HEK293T (cell line): ENCODE measurements around the gene IL25.

Source experiments
- CTCF ChIA-PET: fragments of 350-600 bp; formaldehyde crosslinking; extraction: SDS; loops from one replicate; lab custom pipeline; 2021; ENCODE audit warnings: antibody characterized with exemption, inconsistent platforms; lab: Yijun Ruan, JAX
- POLR2A ChIA-PET: fragments of 350-600 bp; formaldehyde crosslinking; extraction: SDS; loops from one replicate; lab custom pipeline; 2020; ENCODE audit warnings: antibody characterized with exemption, inconsistent platforms; lab: Yijun Ruan, JAX
- DNase-seq: peaks from one replicate; pipeline ENCODE4 v3.0.0; 2012; ENCODE audit warnings: mixed read lengths; ENCODE audit errors: extremely low spot score
- ARNT ChIP-seq: fragments of 450-650 bp; IDR thresholded peaks from 2 replicates; pipeline ENCODE4 v1.6.1; 2017; ENCODE audit warnings: mild to moderate bottlenecking
- BHLHE40 ChIP-seq: fragments of 450-650 bp; IDR thresholded peaks from 2 replicates; pipeline ENCODE4 v1.6.1; 2016; ENCODE audit warnings: mild to moderate bottlenecking, moderate library complexity, borderline replicate concordance
- CTBP1 ChIP-seq: fragments of 450-650 bp; IDR thresholded peaks from 2 replicates; pipeline ENCODE4 v1.6.1; 2016; ENCODE audit warnings: borderline replicate concordance
- ELF4 ChIP-seq: fragments of 450-650 bp; IDR thresholded peaks from 2 replicates; pipeline ENCODE4 v1.6.1; 2017; ENCODE audit warnings: antibody characterized with exemption
- FOXA1 ChIP-seq: fragments of 450-650 bp; IDR thresholded peaks from 2 replicates; pipeline ENCODE4 v1.6.1; 2016; ENCODE audit warnings: mild to moderate bottlenecking
- FOXK2 ChIP-seq: fragments of 450-650 bp; IDR thresholded peaks from 2 replicates; pipeline ENCODE4 v1.6.1; 2016; ENCODE audit warnings: mild to moderate bottlenecking
- FOXM1 ChIP-seq: fragments of 450-650 bp; IDR thresholded peaks from 2 replicates; pipeline ENCODE4 v1.6.1; 2017; ENCODE audit warnings: mild to moderate bottlenecking, borderline replicate concordance
- HDGF ChIP-seq: fragments of 450-650 bp; IDR thresholded peaks from 2 replicates; pipeline ENCODE4 v1.6.1; 2017; ENCODE audit warnings: antibody characterized with exemption, borderline replicate concordance
- L3MBTL2 ChIP-seq: fragments of 450-650 bp; conservative IDR thresholded peaks from 2 replicates; pipeline ENCODE4 v1.6.1; 2016; ENCODE audit warnings: mild to moderate bottlenecking
- LEF1 ChIP-seq: fragments of 450-650 bp; IDR thresholded peaks from 2 replicates; pipeline ENCODE4 v1.6.1; 2017; ENCODE audit warnings: mild to moderate bottlenecking, borderline replicate concordance
- NFRKB ChIP-seq: fragments of 450-650 bp; IDR thresholded peaks from 2 replicates; pipeline ENCODE4 v1.6.1; 2016; ENCODE audit warnings: mild to moderate bottlenecking, moderate library complexity
- PKNOX1 ChIP-seq: fragments of 450-650 bp; IDR thresholded peaks from 2 replicates; pipeline ENCODE4 v1.6.1; 2016
- SP1 ChIP-seq: fragments of 450-650 bp; IDR thresholded peaks from 2 replicates; pipeline ENCODE4 v1.6.1; 2017
- SUZ12 ChIP-seq: fragments of 450-650 bp; IDR thresholded peaks from 2 replicates; pipeline ENCODE4 v1.6.1; 2016; ENCODE audit warnings: mild to moderate bottlenecking
- TARDBP ChIP-seq: fragments of 450-650 bp; IDR thresholded peaks from 2 replicates; pipeline ENCODE4 v1.6.1; 2016
- ZNF384 ChIP-seq: fragments of 450-650 bp; IDR thresholded peaks from 2 replicates; pipeline ENCODE4 v1.6.1; 2016

Gene IL25

GRCh38 chr14:23379366-23380196 is 7.0 kb downstream of the IL25 start:
- POLR2A ChIA-PET = interaction anchor here (0.5 to 1.6 kb wide), 8 partner anchors 53 to 285 kb away, joined by 3 to 10 read pairs (median 4); partner anchors contain the start of genes ACIN1, C14orf119, HOMEZ and PABPN1
- TF ChIP-seq SP1 (no peak), ARNT (no peak), CTBP1 (no peak)
- CTCF ChIA-PET = interaction anchor here (0.6 to 2.1 kb wide), 18 partner anchors 8 to 936 kb away, joined by 3 to 24 read pairs (median 6); partner anchors contain the start of genes PABPN1 and SLC22A17
- DNase-seq = peak; percentile 80

- no peak for TF ChIP-seq ELF4
- TF ChIP-seq PKNOX1 = no peak
- no peak for TF ChIP-seq NFRKB
- TF ChIP-seq FOXK2 = no peak
- no peak for TF ChIP-seq LEF1
- TF ChIP-seq TARDBP = no peak
- TF ChIP-seq FOXM1 = no peak
- no peak for TF ChIP-seq L3MBTL2
- TF ChIP-seq ZNF384 = no peak
- CTCF ChIA-PET = interaction anchor here (0.5 to 2.1 kb wide), 20 partner anchors 8 to 937 kb away, joined by 3 to 24 read pairs (median 5); partner anchors contain the start of genes PABPN1 and SLC22A17
- no peak for DNase-seq
- POLR2A ChIA-PET = interaction anchor here (0.5 to 1.6 kb wide), 8 partner anchors 54 to 285 kb away, joined by 3 to 10 read pairs (median 4); partner anchors contain the start of genes ACIN1, C14orf119, HOMEZ and PABPN1
These were observed 7.7 kb downstream of the IL25 start for GRCh38 chr14:23380197-23380914.

- ChIA-PET CTCF (interaction anchor here (0.7 to 2.1 kb wide), 11 partner anchors 12 to 387 kb away, joined by 3 to 24 read pairs (median 8); partner anchors contain the start of genes PABPN1 and SLC22A17), POLR2A (interaction anchor here (1.2 to 1.6 kb wide), 4 partner anchors 54 to 286 kb away, joined by 3 to 10 read pairs (median 4); partner anchors contain the start of genes ACIN1, C14orf119 and PPP1R3E)
- no peak for DNase-seq
- no peak for TF ChIP-seq L3MBTL2
- no peak for TF ChIP-seq ZNF384
- TF ChIP-seq HDGF = no peak
- no peak for TF ChIP-seq CTBP1
- TF ChIP-seq FOXM1 = no peak
These were observed 8.4 kb downstream of the IL25 start for GRCh38 chr14:23380976-23381375.

- no peak for DNase-seq
- CTCF ChIA-PET = interaction anchor here (0.9 kb wide), 1 partner anchor 88 kb away, joined by 3 read pairs; no protein-coding TSS in a partner anchor
- POLR2A ChIA-PET = interaction anchor here (1.3 kb wide), 1 partner anchor 61 kb away, joined by 4 read pairs; the partner anchor contains the start of gene PABPN1
These were observed 9.3 kb downstream of the IL25 start for GRCh38 chr14:23381871-23382270.

GRCh38 chr14:23382276-23382675 is 9.7 kb downstream of the IL25 start:
- TF ChIP-seq BHLHE40 = no peak
- POLR2A ChIA-PET = interaction anchor here (1.3 kb wide), 1 partner anchor 61 kb away, joined by 4 read pairs; the partner anchor contains the start of gene PABPN1
- DNase-seq = no peak
- CTCF ChIA-PET = interaction anchor here (0.9 kb wide), 1 partner anchor 88 kb away, joined by 3 read pairs; no protein-coding TSS in a partner anchor

More at GRCh38 chr14:23381871-23382270, 9.3 kb downstream of the IL25 start:
- TF ChIP-seq ARNT (no peak), TARDBP (no peak), FOXA1 (no peak), FOXM1 (no peak), LEF1 (no peak), SUZ12 (no peak), FOXK2 (no peak), SP1 (no peak), CTBP1 (no peak), NFRKB (no peak), HDGF (no peak), ELF4 (no peak), L3MBTL2 (no peak), BHLHE40 (no peak), PKNOX1 (no peak), ZNF384 (no peak)

- CTCF ChIA-PET = interaction anchor here (0.7 to 0.9 kb wide), 2 partner anchors 37 to 89 kb away, joined by 3 read pairs; no protein-coding TSS in a partner anchor
- POLR2A ChIA-PET = interaction anchor here (1.3 kb wide), 1 partner anchor 62 kb away, joined by 4 read pairs; the partner anchor contains the start of gene PABPN1
- DNase-seq = no peak
- TF ChIP-seq CTBP1 (no peak), ZNF384 (no peak), NFRKB (no peak), FOXA1 (no peak), PKNOX1 (no peak)
These were observed 10.3 kb downstream of the IL25 start for GRCh38 chr14:23382731-23383440.
